HG03469 (cell line): ENCODE results near the gene ZBTB7A.

ENCODE experiments used
- ATAC-seq: cut with Tn5 transposase; IDR thresholded peaks from one replicate; pipeline ENCODE4 v1.9.1; 2021; ENCODE audit warnings: mild to moderate bottlenecking, moderate library complexity, moderate number of reproducible peaks; ENCODE audit not compliant: unreplicated experiment

Gene ZBTB7A

DNA sequence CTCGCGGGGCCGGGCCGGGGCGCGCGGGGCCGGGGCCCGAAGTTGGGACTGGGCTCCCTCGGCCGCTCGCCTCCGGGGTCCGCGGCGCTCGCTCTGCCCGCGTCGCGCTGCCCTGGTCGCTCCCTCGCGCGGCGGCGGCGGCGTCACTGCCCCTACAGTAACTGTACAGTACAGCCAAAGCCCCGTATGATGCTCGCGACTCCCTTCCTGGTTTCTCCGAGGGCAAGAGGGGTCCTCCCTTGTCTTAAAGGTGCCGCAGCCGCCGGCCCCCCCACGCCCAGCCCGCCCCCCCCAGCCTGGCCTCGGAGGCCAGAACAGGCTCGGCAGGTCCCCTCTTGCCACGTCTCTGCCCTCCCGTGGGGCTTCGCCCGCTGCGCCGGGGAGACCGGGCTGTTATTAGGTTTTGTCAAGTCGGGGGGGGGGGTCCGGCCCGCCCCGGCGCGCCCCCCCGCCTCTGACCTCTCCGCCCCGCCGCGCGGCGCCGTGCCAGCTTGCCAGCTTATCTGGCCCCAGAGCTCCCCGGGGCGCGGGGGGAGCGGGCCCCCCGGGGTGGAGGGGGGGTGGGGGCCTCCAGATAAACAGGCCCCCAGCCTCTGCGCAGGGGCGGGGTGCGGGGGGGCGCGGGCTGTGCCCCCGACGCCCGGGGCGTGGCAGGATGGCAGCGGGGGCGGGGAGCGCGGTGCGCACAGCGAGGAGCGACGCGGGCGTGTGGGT lies at the start of gene ZBTB7A:
Gene ZBTB7A (minus strand): TSS at position 218 of the 714 bp plus-strand sequence. CDS start 11,667 bp downstream, outside the sequence.
- ATAC-seq: no peak

DNA sequence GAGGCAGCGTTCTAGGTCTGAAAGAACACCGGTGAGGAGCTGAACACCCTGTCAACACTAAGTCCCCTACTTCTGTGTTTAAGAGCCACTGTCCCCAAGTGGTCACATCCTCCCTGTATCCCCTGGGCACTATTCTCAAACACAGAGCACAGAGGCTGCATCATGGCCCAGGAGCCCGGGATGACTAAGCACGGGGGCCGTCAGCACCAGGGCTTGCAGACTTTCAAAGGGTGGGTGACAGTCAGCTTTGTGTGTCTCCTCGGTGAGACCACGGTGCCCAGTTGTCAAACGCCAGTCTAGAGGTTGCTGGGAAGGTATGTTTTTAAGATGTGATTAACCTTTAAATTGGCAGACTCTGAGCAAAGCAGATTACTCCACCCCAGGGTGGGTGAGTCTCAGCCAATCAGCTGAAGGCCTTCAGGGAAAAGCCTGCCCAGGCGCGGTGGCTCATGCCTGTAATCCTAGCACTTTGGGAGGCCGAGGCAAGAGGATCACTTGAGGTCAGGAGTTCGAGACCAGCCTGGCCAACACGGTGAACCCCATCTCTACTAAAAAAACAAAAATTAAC lies 49.2 kb upstream of the ZBTB7A start:
- no peak for ATAC-seq

- peak; percentile 53 for ATAC-seq
These were observed 48.5 kb upstream of the ZBTB7A start for GRCh38 chr19:4115050-4115817.

DNA sequence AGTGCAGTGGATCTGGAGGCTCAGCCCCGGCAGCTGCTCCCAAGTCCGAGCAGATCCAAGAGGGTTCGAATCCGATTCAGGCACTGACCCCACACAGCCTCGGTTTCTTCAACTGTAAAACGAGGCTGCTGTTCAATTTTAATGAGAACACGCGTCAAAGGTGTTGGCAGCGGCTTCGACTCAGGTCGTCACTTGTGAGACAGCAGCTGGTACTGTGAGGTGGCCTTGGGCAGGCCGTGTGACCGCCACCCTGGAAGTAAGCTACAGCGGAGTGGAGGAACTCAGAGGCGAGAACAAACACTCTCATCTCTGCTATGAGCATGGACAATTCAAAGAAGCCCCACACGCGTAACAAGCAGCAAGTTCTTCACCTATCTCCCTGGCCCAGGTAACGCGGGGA lies 47.5 kb upstream of the ZBTB7A start:
- no peak for ATAC-seq

DNA sequence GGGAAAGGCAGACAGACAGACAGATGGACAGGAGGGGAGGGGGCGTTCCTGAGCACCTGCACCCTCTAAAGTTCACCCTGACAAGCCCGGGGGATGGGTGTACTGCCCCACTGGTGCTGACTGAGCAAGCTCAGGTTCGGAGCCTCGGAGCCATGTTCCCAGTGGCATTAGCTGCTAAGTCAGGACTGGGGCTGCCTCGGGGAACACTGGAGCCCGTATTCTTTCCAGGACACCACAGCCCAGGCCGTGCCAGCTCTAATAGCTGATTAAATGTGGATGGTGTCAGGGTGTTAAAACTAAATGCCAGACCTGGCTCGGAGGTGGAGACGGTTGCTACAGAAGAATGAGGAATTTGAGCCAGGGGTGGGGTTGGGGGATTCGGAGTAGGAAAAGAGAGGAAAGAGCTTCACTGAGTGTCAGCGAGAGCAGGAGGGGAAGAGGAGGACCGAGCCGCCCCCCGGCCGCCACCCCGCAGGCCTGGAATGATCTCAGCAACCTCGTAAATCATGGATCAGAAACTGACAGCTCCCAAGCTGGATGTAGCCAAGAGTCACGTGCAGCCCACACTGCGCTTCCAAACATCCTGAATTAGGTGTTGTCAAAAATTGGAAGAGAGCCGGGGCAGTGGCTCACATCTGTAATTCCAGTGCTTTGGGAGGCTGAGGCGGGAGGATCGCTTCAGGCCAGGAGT lies 46.8 kb upstream of the ZBTB7A start:
- ATAC-seq: no peak

DNA sequence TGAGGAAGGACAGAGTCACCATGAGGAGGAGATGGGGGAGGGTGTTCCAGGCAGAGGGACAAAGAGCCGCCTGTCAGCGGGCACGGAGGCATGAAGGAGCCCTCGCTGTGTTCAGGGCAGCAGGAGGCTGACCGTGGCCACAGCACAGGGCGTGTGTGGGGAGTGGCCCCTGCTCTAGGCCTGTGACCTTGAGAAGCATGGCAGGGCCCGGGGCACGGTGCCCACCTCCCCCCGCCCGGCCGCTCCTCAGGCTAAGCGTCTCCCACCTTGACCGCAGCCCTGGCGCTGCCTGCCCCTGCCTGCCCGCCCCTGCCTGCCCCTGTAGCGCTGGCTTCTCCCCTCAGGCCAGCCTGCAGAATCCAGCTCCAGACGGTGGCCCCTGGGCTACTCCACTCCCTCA lies 45.7 kb upstream of the ZBTB7A start:
- ATAC-seq: no peak

GRCh38 chr19:4109626-4109945 lies 42.9 kb upstream of the ZBTB7A start:
- ATAC-seq: no peak

DNA sequence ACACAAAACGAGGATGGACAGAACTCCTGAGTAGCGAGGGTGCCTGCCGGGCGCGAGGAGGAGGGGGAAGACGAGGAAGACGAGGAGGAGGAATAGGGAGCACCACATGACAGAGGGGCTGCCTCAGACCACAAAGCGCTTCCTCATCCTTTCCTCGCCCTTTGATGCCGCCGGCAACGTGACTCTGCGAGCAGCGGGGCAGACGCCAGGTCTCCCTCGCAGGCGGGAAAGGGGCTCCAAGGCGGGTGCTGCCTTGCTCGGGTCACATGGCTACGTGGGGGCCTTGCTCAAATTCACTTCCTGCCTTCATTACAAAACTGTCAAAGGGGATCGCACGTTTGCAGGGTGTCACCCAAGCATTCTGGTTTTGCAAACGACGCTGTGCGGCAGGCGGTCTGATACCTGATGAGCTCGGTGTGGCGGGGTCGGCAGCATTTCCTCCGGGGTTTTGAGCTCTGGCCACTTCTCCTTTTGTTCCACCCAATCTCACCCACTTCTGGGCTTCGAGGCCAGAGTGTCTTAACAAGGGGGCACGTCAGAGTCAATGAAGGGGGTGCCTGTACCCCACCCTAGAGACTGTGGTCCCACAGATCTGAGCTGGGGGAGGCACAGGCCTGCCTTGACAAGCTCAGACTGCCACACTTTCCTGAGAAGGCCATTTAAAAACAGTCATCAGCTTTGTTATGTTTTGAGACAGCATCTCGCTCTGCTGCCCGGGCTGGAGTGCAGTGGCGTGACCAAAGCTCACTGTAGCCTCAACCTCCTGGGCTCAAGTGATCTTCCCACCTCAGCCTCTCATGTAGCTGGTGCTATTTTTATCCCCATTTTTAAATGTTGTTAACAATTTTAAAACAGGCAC lies 42.3 kb upstream of the ZBTB7A start:
- peak; percentile 35 for ATAC-seq

DNA sequence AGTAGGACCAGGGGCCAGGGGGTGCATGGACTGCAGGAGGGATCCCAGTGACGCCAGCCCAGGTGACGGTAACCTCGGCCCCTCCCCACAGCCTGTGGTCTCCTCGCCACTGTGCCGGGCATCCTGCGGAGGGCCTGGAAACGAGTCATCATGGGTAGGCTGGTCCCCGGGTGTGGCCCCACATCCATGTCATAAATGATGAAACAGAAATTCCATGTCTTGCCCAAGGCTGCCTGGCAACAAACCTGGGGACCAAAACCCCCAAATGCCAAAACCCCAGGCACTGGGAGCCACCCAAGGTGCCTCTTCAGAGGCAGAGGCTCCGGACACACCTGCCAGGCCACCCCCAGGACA lies 36.4 kb upstream of the ZBTB7A start:
- no peak for ATAC-seq

- no peak for ATAC-seq
These were observed 35.8 kb upstream of the ZBTB7A start for GRCh38 chr19:4102339-4103079.

GRCh38 chr19:4101496-4101770 lies 34.7 kb upstream of the ZBTB7A start:
- no peak for ATAC-seq

- ATAC-seq: no peak
These were observed 34.2 kb upstream of the ZBTB7A start for GRCh38 chr19:4100647-4101495.

DNA sequence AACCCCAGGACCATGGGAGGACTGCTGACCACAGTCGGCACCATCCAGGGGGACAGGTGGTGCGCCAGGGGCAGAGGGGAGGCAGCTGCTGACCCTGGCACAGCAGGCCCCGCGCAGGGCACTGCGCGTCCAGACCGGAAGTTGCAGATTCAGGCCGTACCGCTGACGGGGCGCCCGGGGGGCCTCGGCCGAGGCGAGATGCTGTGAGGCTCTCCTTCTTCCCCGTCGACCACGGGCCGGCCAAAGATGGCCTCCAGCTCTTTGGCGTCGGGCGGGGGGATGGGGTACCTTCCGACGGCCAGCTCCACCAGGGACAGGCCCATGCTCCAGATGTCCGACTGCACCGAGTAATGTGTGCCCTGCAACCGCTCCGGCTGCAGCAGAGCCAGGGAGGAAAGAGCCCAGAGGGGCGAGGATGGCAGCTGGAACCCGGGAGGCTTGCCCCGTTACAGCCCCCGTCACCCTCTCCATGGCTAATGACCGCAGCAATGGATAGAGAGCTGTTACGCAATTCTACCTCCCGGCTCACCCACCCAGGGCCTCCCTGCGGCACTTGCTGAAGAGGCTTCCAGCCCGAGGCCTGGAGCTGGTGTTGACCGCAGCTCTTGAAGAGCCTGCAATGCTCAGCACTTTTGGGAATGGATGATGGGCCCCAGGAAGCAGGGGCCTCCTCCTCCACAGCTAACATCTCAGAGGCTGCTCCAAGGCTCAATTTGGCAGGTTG lies 32.5 kb upstream of the ZBTB7A start:
- no peak for ATAC-seq

GRCh38 chr19:4098493-4098892 lies 31.8 kb upstream of the ZBTB7A start:
- ATAC-seq: no peak

DNA sequence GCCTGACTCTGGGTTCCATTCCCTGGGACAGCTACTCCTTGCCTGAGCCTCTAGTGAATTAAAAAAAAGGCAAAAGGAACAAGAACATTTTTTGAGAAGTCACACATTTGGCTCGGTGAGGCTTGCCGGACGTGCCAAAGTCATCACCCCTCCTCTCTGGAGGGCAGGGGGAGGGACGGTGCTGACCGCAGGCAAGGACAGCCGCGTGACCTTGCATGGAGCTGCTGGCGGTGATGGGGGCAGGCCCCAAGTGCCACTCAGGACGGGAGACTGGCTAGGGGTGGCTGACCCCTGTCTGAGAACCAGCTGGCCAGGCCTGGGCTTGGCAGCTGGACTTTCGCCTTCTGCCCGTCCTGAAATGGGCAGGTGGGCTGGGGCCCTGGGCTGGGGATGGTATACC lies 30.8 kb upstream of the ZBTB7A start:
- ATAC-seq: no peak

DNA sequence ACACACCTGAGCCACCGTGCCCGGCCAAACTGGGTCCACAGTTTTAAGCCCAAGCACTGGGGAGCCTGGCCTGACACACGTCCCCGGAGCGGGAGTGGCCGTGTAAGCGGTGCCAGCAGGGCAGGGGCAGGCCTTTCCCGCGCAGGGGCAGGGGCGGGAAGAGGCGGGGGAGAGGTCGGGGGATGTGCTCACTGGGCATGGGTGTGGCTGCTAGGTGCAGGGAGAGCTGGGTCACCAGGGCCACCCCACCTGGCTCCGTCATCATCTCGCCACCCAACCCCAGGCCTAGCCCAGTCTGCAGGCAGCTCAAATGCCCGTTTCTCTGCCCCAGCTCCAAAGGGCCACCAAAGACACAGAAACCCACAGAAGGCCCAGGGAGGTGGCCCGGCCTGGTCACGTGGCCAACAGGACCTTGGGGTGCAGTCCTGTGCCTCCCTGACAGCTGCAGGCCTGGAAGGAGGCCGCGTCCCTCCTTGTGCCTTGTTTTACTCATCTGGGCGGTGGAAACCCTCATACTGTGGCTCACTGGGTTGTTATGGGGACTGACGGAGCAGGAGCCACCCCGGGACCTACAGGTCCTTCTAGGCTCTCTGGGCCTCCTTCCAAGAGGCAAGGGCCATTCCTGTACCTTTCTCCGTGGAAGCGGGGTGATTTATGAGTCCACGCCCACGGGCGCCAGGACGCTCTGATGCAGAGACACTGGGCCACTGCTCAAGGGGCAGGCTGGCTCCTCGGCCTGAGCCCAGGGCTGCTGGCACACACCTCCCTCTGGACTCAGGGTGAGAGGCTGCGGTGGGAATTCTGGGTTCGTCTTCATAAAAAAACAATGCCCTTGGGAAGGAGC lies 29.6 kb upstream of the ZBTB7A start:
- ATAC-seq: no peak

GRCh38 chr19:4095488-4095844 lies 28.8 kb upstream of the ZBTB7A start:
- ATAC-seq: no peak
